Hematopoietic multipotent progenitor cell (in vitro differentiated cells): Measurements from ENCODE around the gene TRPV6. TPM values are rescaled to one million over a fixed set of nuclear protein-coding genes. Genes with fewer than 3 reads are reported as not detected.

Experiments used
- total RNA-seq: library from RNA; depleted of rRNA; stranded (reverse); fragments of >200 nt; gene quantifications from one replicate; pipeline ENCODE4 v1.2.3, GENCODE V29; 2012

Gene TRPV6
- total RNA-seq, 1 donor: under 0.01 TPM

Other genes with a start within 250 kb of the TRPV6 start
- 0.27 TPM for gene PRSS1, start 136.3 kb downstream of the TRPV6 start, total RNA-seq
- 22.9 TPM for gene PRSS2, start 114.8 kb downstream of the TRPV6 start, total RNA-seq
- gene EPHB6, start 30.7 kb downstream of the TRPV6 start, total RNA-seq: 18.9 TPM
- gene TRPV5, start 48.0 kb upstream of the TRPV6 start, total RNA-seq: under 0.01 TPM
- not detected for gene LLCFC1, start 53.7 kb upstream of the TRPV6 start, total RNA-seq
- 2.4 TPM for gene KEL, start 76.6 kb upstream of the TRPV6 start, total RNA-seq
- under 0.01 TPM for gene OR9A2, start 141.4 kb upstream of the TRPV6 start, total RNA-seq
- not detected for gene OR6V1, start 166.6 kb upstream of the TRPV6 start, total RNA-seq
- not detected for gene PIP, start 246.3 kb upstream of the TRPV6 start, total RNA-seq